Measurements from ENCODE around the gene RAD23B. TPM values are rescaled to one million over a fixed set of nuclear protein-coding genes. Genes with fewer than 3 reads are reported as not detected.

RAD23B gene
- 73.9 and 81.3 TPM in 2 replicates for total RNA-seq

DNA sequence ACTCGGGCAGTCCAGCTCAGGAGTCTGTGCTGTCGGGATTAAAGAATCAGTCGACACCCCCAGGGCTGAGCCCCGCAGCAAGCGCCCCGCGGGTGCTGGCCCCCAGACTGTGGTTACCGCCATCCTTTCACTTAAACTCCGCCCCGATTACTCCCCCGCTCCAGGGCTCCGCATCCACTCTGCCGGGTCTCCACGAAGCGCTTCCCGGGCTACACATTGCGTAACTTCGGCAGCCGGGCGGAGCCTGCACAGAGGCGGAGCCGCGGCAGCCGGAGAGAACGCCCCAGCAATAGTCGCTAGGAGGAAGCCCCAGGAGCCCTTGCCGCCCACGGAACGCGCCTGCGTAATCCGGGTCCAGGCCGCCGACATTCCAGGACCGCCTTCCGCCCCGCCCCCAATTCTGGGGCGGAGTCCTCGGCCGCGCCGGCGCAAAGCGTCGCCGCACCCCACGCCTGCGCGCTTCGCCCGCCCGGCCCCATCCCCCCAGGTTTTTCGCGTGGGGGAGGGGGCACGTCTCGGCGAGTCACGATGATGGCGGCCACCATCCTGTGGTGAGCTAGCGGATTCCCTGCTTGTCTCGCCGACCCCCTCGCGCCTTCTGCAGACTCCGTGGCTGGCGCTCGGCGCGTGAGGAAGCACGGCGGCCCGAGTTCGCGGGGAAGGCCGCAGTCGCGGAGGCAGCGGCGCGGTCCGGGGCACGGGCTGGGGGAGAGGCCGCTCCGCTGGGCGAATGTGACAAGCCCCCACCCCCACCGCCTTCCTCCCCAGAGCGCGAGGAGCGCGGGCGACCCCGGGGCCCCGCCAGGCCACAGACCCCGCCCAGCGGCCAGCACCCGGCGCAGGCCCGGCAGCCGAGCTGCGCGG is at the start of gene RAD23B:
RAD23B (plus strand) TSS at position 521 of the 864 bp plus-strand sequence. CDS start 351 bp downstream, outside the sequence.

Other genes starting within 250 kb of the RAD23B start
- 1.2 and 5.0 TPM in 2 replicates for gene KLF4, start 206.5 kb downstream of the RAD23B start, total RNA-seq

Measured in myometrial cell (primary cell).